WTC11 (cell line): ENCODE measurements around the gene NECTIN1. TPM values are rescaled to one million over a fixed set of nuclear protein-coding genes. Genes with fewer than 3 reads are reported as not detected.

Experiments used
- ATAC-seq: fragments of 200-7000 bp; cut with Tn5 transposase; 2 replicates; pipeline ENCODE4 v1.10.0; 2021; ENCODE audit warnings: mild to moderate bottlenecking, moderate library complexity
- CTCF ChIA-PET: fragments of 300-600 bp; sonication (Branson Sonifier 250); formaldehyde crosslinking; loops from one replicate; lab custom pipeline; 2021; ENCODE audit warnings: antibody characterized with exemption; lab: Charles Lee
- POLR2A ChIA-PET: fragments of 350-600 bp; sonication (Branson Sonifier 250); formaldehyde crosslinking; loops from one replicate; lab custom pipeline; 2021; ENCODE audit warnings: antibody characterized with exemption; lab: Charles Lee
- DNase-seq: peaks from one replicate; pipeline ENCODE4 v3.0.0; 2021; ENCODE audit warnings: low spot score
- H3K27ac Mint-ChIP-seq: 2 replicates; pipeline ENCODE4 v1.8.0; 2021; ENCODE audit warnings: mixed read lengths
- H3K27me3 Mint-ChIP-seq: 2 replicates; pipeline ENCODE4 v1.8.0; 2021; ENCODE audit warnings: low read depth, mild to moderate bottlenecking, moderate library complexity, mixed read lengths
- H3K36me3 Mint-ChIP-seq: 2 replicates; pipeline ENCODE4 v1.8.0; 2021; ENCODE audit warnings: mixed read lengths
- H3K4me1 Mint-ChIP-seq: 2 replicates; pipeline ENCODE4 v1.8.0; 2022; ENCODE audit warnings: mixed read lengths
- H3K4me3 Mint-ChIP-seq: 2 replicates; pipeline ENCODE4 v1.8.0; 2021; ENCODE audit warnings: mild to moderate bottlenecking, moderate library complexity, mixed read lengths
- H3K9me3 Mint-ChIP-seq: 2 replicates; pipeline ENCODE4 v1.8.0; 2021; ENCODE audit warnings: mixed read lengths
- ETV6 ChIP-seq: sonication (generic); formaldehyde crosslinking; IDR thresholded peaks from 2 replicates; pipeline ENCODE4 v1.8.1; 2022; ENCODE audit warnings: mild to moderate bottlenecking, missing genetic modification reagents
- FOXK1 ChIP-seq: sonication (generic); formaldehyde crosslinking; IDR thresholded peaks from 2 replicates; pipeline ENCODE4 v1.8.0; 2022; ENCODE audit warnings: mild to moderate bottlenecking, moderate library complexity, missing genetic modification reagents
- GTF2I ChIP-seq: fragments of 250-450 bp; sonication (Bioruptor Pico); conservative IDR thresholded peaks from 2 replicates; pipeline ENCODE4 v1.4.0; 2021; ENCODE audit warnings: mild to moderate bottlenecking
- JUN ChIP-seq: sonication (generic); formaldehyde crosslinking; IDR thresholded peaks from 2 replicates; pipeline ENCODE4 v1.8.0; 2023; ENCODE audit warnings: mild to moderate bottlenecking, missing genetic modification reagents
- MXD4 ChIP-seq: fragments of 250-450 bp; sonication (Bioruptor Pico); IDR thresholded peaks from 2 replicates; pipeline ENCODE4 v1.8.0; 2021; ENCODE audit warnings: mild to moderate bottlenecking, moderate library complexity, borderline replicate concordance
- MYBL2 ChIP-seq: sonication (generic); formaldehyde crosslinking; IDR thresholded peaks from 2 replicates; pipeline ENCODE4 v1.8.1; 2023; ENCODE audit warnings: mild to moderate bottlenecking, moderate library complexity, missing genetic modification reagents
- NFATC4 ChIP-seq: fragments of 250-450 bp; sonication (Bioruptor Pico); IDR thresholded peaks from 2 replicates; pipeline ENCODE4 v1.9.0; 2021; ENCODE audit warnings: mild to moderate bottlenecking
- RORB ChIP-seq: fragments of 250-450 bp; sonication (Bioruptor Pico); IDR thresholded peaks from 2 replicates; pipeline ENCODE4 v1.9.0; 2021; ENCODE audit warnings: mild to moderate bottlenecking
- ZNF423 ChIP-seq: fragments of 250-450 bp; sonication (Bioruptor Pico); IDR thresholded peaks from 2 replicates; pipeline ENCODE4 v2.1.2; 2022; ENCODE audit warnings: mild to moderate bottlenecking, moderate library complexity
- total RNA-seq: library from RNA; stranded (reverse); gene quantifications from 3 replicates; pipeline ENCODE4 v1.2.3, GENCODE V29; 2021
- TF ChIP-seq, protein P1 (sequence below): sonication (generic); formaldehyde crosslinking; IDR thresholded peaks from 2 replicates; pipeline ENCODE4 v1.8.1; 2023; ENCODE audit warnings: mild to moderate bottlenecking, missing genetic modification reagents, moderate library complexity
- TF ChIP-seq, protein P2 (sequence below): sonication (generic); formaldehyde crosslinking; IDR thresholded peaks from 2 replicates; pipeline ENCODE4 v1.8.0; 2023; ENCODE audit warnings: mild to moderate bottlenecking, missing genetic modification reagents
- TF ChIP-seq, protein P3 (sequence below): sonication (generic); formaldehyde crosslinking; IDR thresholded peaks from 2 replicates; pipeline ENCODE4 v1.8.1; 2023; ENCODE audit warnings: mild to moderate bottlenecking, missing genetic modification reagents, borderline replicate concordance
- TF ChIP-seq, protein P4 (sequence below): sonication (generic); formaldehyde crosslinking; IDR thresholded peaks from 2 replicates; pipeline ENCODE4 v1.8.0; 2022; ENCODE audit warnings: missing genetic modification reagents
- TF ChIP-seq, protein P5 (sequence below): sonication (generic); formaldehyde crosslinking; IDR thresholded peaks from 2 replicates; pipeline ENCODE4 v1.8.1; 2023; ENCODE audit warnings: mild to moderate bottlenecking, missing genetic modification reagents
- TF ChIP-seq, protein P6 (sequence below): sonication (generic); formaldehyde crosslinking; IDR thresholded peaks from 2 replicates; pipeline ENCODE4 v1.8.1; 2023; ENCODE audit warnings: mild to moderate bottlenecking, missing genetic modification reagents
- TF ChIP-seq, protein P7 (sequence below): fragments of 200-600 bp; IDR thresholded peaks from 2 replicates; pipeline ENCODE4 v1.8.0; 2022; ENCODE audit warnings: antibody characterized with exemption

The NECTIN1 gene
- total RNA-seq, 1 experiment from 2014 or later: 86.2 TPM

DNA sequence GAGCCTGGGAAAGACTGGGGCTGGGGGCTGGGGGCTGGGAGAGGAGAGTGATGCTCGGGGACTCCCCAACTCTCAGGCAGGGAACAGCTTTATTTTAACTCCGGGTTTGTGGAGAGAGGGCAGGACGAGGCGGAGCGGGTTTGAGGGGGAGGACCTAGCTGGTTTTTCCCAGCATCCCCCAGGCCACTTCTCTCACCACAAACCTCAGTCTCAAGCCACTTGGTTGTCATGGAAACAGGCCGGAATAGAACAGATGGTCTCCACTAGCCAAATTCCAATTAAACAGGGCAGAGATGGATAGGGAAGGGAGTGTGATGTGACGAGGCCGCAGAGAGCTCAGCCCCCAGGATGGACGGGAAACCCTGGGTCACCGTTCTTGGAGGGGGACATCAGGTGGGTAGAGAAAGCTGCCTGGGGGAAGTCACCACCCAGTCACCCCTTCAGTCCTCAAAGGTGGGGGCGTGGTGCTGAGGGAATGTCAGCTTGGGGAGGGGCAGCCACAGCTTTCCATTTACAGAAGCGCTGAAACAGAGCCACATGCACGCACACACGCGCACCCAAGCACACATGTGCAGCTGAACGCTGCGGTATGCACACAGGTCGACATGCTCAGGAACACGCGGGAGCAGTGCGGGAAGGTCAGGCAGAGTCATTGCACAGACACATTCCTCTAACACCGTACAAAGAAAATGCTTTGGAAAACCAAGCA, 19.2 kb downstream of the NECTIN1 start:
- H3K4me3 Mint-ChIP-seq: 0 out of 2 replicates have a peak overlapping the region, but pooled peaks have one; percentile 4
- ChIA-PET POLR2A (interaction anchor here (0.6 to 1.2 kb wide), 3 partner anchors 17 to 349 kb away, joined by 3 to 8 read pairs (median 5); partner anchors contain the start of gene NECTIN1), CTCF (interaction anchor here (0.7 to 4.2 kb wide), 16 partner anchors 11 to 519 kb away, joined by 3 to 43 read pairs (median 4); partner anchors contain the start of gene NECTIN1)
- DNase-seq (peak; percentile 53), ATAC-seq (peak; percentile 85)
- no peak for TF ChIP-seq GTF2I (CRISPR knock-in tag)
- no peak for TF ChIP-seq FOXK1
- TF ChIP-seq MXD4 (CRISPR knock-in tag): no peak
- TF ChIP-seq RORB (CRISPR knock-in tag): no peak
- no peaks in the 10 kb centered on the region; the same call in 1 of the 2 replicates for H3K27me3 Mint-ChIP-seq
- H3K36me3 Mint-ChIP-seq: 0 out of 2 replicates have a peak, but pooled peaks cover 5% of the 10 kb centered on the region
- no peaks in the 10 kb centered on the region for H3K9me3 Mint-ChIP-seq
- H3K4me1 Mint-ChIP-seq: peaks cover 69% of the 10 kb centered on the region
- H3K27ac Mint-ChIP-seq: no peak overlapping the region; the same call in 1 of the 2 replicates

DNA sequence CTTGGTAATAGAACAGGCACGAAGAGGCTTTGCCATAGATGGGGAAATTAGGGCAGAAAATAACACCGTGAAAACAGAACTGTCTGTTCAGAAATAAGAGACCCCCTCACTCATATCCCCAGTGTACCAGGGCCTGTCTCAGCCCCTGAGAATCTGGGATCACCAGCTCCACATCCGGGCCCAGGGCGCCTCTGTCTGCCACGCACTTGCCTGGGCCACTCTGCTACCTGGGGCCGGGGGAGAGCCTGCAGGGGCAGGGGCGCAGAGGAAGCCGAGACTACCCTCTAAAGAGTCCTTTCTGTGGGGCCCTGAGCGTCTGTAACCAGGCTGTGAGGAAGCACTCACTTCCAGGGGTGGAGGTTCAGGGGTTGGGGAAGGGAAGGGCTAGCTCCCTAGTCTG, 19.8 kb downstream of the NECTIN1 start:
- CTCF ChIA-PET: interaction anchor here (0.6 to 4.2 kb wide), 15 partner anchors 12 to 519 kb away, joined by 3 to 43 read pairs (median 5); partner anchors contain the start of gene NECTIN1
- no peaks in the 10 kb centered on the region; the same call in 1 of the 2 replicates for H3K27me3 Mint-ChIP-seq
- POLR2A ChIA-PET: interaction anchor here (0.6 to 1.2 kb wide), 3 partner anchors 17 to 348 kb away, joined by 3 to 8 read pairs (median 5); partner anchors contain the start of gene NECTIN1
- TF ChIP-seq, protein P1, sequence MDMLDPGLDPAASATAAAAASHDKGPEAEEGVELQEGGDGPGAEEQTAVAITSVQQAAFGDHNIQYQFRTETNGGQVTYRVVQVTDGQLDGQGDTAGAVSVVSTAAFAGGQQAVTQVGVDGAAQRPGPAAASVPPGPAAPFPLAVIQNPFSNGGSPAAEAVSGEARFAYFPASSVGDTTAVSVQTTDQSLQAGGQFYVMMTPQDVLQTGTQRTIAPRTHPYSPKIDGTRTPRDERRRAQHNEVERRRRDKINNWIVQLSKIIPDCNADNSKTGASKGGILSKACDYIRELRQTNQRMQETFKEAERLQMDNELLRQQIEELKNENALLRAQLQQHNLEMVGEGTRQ: no peak
- TF ChIP-seq, protein P2, sequence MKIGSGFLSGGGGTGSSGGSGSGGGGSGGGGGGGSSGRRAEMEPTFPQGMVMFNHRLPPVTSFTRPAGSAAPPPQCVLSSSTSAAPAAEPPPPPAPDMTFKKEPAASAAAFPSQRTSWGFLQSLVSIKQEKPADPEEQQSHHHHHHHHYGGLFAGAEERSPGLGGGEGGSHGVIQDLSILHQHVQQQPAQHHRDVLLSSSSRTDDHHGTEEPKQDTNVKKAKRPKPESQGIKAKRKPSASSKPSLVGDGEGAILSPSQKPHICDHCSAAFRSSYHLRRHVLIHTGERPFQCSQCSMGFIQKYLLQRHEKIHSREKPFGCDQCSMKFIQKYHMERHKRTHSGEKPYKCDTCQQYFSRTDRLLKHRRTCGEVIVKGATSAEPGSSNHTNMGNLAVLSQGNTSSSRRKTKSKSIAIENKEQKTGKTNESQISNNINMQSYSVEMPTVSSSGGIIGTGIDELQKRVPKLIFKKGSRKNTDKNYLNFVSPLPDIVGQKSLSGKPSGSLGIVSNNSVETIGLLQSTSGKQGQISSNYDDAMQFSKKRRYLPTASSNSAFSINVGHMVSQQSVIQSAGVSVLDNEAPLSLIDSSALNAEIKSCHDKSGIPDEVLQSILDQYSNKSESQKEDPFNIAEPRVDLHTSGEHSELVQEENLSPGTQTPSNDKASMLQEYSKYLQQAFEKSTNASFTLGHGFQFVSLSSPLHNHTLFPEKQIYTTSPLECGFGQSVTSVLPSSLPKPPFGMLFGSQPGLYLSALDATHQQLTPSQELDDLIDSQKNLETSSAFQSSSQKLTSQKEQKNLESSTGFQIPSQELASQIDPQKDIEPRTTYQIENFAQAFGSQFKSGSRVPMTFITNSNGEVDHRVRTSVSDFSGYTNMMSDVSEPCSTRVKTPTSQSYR (CRISPR knock-in tag): no peak
- TF ChIP-seq ETV6 (CRISPR knock-in tag): no peak
- no peak for TF ChIP-seq JUN (CRISPR knock-in tag)
- no peak for TF ChIP-seq NFATC4 (CRISPR knock-in tag)
- TF ChIP-seq, protein P3, sequence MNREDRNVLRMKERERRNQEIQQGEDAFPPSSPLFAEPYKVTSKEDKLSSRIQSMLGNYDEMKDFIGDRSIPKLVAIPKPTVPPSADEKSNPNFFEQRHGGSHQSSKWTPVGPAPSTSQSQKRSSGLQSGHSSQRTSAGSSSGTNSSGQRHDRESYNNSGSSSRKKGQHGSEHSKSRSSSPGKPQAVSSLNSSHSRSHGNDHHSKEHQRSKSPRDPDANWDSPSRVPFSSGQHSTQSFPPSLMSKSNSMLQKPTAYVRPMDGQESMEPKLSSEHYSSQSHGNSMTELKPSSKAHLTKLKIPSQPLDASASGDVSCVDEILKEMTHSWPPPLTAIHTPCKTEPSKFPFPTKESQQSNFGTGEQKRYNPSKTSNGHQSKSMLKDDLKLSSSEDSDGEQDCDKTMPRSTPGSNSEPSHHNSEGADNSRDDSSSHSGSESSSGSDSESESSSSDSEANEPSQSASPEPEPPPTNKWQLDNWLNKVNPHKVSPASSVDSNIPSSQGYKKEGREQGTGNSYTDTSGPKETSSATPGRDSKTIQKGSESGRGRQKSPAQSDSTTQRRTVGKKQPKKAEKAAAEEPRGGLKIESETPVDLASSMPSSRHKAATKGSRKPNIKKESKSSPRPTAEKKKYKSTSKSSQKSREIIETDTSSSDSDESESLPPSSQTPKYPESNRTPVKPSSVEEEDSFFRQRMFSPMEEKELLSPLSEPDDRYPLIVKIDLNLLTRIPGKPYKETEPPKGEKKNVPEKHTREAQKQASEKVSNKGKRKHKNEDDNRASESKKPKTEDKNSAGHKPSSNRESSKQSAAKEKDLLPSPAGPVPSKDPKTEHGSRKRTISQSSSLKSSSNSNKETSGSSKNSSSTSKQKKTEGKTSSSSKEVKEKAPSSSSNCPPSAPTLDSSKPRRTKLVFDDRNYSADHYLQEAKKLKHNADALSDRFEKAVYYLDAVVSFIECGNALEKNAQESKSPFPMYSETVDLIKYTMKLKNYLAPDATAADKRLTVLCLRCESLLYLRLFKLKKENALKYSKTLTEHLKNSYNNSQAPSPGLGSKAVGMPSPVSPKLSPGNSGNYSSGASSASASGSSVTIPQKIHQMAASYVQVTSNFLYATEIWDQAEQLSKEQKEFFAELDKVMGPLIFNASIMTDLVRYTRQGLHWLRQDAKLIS (CRISPR knock-in tag): no peak
- no peak for TF ChIP-seq MYBL2 (CRISPR knock-in tag)
- no peak for TF ChIP-seq GTF2I (CRISPR knock-in tag)
- TF ChIP-seq, protein P4, sequence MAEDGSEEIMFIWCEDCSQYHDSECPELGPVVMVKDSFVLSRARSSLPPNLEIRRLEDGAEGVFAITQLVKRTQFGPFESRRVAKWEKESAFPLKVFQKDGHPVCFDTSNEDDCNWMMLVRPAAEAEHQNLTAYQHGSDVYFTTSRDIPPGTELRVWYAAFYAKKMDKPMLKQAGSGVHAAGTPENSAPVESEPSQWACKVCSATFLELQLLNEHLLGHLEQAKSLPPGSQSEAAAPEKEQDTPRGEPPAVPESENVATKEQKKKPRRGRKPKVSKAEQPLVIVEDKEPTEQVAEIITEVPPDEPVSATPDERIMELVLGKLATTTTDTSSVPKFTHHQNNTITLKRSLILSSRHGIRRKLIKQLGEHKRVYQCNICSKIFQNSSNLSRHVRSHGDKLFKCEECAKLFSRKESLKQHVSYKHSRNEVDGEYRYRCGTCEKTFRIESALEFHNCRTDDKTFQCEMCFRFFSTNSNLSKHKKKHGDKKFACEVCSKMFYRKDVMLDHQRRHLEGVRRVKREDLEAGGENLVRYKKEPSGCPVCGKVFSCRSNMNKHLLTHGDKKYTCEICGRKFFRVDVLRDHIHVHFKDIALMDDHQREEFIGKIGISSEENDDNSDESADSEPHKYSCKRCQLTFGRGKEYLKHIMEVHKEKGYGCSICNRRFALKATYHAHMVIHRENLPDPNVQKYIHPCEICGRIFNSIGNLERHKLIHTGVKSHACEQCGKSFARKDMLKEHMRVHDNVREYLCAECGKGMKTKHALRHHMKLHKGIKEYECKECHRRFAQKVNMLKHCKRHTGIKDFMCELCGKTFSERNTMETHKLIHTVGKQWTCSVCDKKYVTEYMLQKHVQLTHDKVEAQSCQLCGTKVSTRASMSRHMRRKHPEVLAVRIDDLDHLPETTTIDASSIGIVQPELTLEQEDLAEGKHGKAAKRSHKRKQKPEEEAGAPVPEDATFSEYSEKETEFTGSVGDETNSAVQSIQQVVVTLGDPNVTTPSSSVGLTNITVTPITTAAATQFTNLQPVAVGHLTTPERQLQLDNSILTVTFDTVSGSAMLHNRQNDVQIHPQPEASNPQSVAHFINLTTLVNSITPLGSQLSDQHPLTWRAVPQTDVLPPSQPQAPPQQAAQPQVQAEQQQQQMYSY (CRISPR knock-in tag): no peak
- no peak for TF ChIP-seq ZNF423 (CRISPR knock-in tag)
- TF ChIP-seq, protein P5, sequence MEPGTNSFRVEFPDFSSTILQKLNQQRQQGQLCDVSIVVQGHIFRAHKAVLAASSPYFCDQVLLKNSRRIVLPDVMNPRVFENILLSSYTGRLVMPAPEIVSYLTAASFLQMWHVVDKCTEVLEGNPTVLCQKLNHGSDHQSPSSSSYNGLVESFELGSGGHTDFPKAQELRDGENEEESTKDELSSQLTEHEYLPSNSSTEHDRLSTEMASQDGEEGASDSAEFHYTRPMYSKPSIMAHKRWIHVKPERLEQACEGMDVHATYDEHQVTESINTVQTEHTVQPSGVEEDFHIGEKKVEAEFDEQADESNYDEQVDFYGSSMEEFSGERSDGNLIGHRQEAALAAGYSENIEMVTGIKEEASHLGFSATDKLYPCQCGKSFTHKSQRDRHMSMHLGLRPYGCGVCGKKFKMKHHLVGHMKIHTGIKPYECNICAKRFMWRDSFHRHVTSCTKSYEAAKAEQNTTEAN (CRISPR knock-in tag): no peak
- TF ChIP-seq, protein P6, sequence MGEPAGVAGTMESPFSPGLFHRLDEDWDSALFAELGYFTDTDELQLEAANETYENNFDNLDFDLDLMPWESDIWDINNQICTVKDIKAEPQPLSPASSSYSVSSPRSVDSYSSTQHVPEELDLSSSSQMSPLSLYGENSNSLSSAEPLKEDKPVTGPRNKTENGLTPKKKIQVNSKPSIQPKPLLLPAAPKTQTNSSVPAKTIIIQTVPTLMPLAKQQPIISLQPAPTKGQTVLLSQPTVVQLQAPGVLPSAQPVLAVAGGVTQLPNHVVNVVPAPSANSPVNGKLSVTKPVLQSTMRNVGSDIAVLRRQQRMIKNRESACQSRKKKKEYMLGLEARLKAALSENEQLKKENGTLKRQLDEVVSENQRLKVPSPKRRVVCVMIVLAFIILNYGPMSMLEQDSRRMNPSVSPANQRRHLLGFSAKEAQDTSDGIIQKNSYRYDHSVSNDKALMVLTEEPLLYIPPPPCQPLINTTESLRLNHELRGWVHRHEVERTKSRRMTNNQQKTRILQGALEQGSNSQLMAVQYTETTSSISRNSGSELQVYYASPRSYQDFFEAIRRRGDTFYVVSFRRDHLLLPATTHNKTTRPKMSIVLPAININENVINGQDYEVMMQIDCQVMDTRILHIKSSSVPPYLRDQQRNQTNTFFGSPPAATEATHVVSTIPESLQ: no peak
- TF ChIP-seq, protein P7, sequence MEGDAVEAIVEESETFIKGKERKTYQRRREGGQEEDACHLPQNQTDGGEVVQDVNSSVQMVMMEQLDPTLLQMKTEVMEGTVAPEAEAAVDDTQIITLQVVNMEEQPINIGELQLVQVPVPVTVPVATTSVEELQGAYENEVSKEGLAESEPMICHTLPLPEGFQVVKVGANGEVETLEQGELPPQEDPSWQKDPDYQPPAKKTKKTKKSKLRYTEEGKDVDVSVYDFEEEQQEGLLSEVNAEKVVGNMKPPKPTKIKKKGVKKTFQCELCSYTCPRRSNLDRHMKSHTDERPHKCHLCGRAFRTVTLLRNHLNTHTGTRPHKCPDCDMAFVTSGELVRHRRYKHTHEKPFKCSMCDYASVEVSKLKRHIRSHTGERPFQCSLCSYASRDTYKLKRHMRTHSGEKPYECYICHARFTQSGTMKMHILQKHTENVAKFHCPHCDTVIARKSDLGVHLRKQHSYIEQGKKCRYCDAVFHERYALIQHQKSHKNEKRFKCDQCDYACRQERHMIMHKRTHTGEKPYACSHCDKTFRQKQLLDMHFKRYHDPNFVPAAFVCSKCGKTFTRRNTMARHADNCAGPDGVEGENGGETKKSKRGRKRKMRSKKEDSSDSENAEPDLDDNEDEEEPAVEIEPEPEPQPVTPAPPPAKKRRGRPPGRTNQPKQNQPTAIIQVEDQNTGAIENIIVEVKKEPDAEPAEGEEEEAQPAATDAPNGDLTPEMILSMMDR: no peak

More for the DNA sequence above, 19.8 kb downstream of the NECTIN1 start:
- ATAC-seq (peak; percentile 13; the same call in 1 of the 2 replicates), DNase-seq (no peak)
- 0 out of 2 replicates have a peak, but pooled peaks cover 5% of the 10 kb centered on the region for H3K36me3 Mint-ChIP-seq
- no peaks in the 10 kb centered on the region for H3K9me3 Mint-ChIP-seq
- H3K4me1 Mint-ChIP-seq: peaks cover 63% of the 10 kb centered on the region
- H3K27ac Mint-ChIP-seq: no peak overlapping the region
- no peak overlapping the region for H3K4me3 Mint-ChIP-seq
